Hepatocyte (in vitro differentiated cells): Measurements from ENCODE around the gene SEZ6. TPM values are rescaled to one million over a fixed set of nuclear protein-coding genes. Genes with fewer than 3 reads are reported as not detected.

Experiments used
- DNase-seq: peaks from one replicate; pipeline ENCODE4 v3.0.0-alpha.2; 2016; ENCODE audit warnings: low spot score
- H2AFZ ChIP-seq: fragments of 200-600 bp; sonication (generic); 2 replicates; pipeline ENCODE4 v1.6.0; 2016; ENCODE audit warnings: antibody characterized with exemption, mild to moderate bottlenecking
- H3K27ac ChIP-seq: fragments of 200-600 bp; sonication (generic); 2 replicates; pipeline ENCODE4 v1.5.1; 2016; ENCODE audit warnings: mild to moderate bottlenecking
- H3K27me3 ChIP-seq: fragments of 200-600 bp; sonication (generic); 2 replicates; pipeline ENCODE4 v1.6.1; 2016
- H3K36me3 ChIP-seq: fragments of 200-600 bp; sonication (generic); replicated peaks from 2 replicates; pipeline ENCODE4 v1.5.1; 2016; ENCODE audit warnings: low read depth; ENCODE audit not compliant: insufficient read depth
- H3K4me1 ChIP-seq: fragments of 200-600 bp; sonication (generic); 2 replicates; pipeline ENCODE4 v1.5.1; 2016; ENCODE audit warnings: mild to moderate bottlenecking, moderate library complexity; ENCODE audit not compliant: insufficient read depth
- H3K4me2 ChIP-seq: fragments of 200-600 bp; sonication (generic); 2 replicates; pipeline ENCODE4 v1.6.0; 2016
- H3K4me3 ChIP-seq: fragments of 200-600 bp; sonication (generic); 2 replicates; pipeline ENCODE4 v1.5.1; 2016; ENCODE audit warnings: mild to moderate bottlenecking
- H3K79me2 ChIP-seq: fragments of 200-600 bp; sonication (generic); 2 replicates; pipeline ENCODE4 v1.6.0; 2017; ENCODE audit warnings: mild to moderate bottlenecking
- H3K9me2 ChIP-seq: fragments of 200-600 bp; sonication (generic); replicated peaks from 2 replicates; pipeline ENCODE4 v1.6.0; 2017; ENCODE audit warnings: mild to moderate bottlenecking; ENCODE audit not compliant: insufficient read depth
- H3K9me3 ChIP-seq: fragments of 200-600 bp; sonication (generic); 2 replicates; pipeline ENCODE4 v1.5.1; 2016; ENCODE audit warnings: low read depth, mild to moderate bottlenecking
- H4K20me1 ChIP-seq: fragments of 200-600 bp; sonication (generic); 2 replicates; pipeline ENCODE4 v1.6.0; 2016; ENCODE audit warnings: mild to moderate bottlenecking; ENCODE audit not compliant: insufficient read depth, poor library complexity, severe bottlenecking
- CTCF ChIP-seq: fragments of 200-600 bp; sonication (generic); IDR thresholded peaks from 2 replicates; pipeline ENCODE4 v1.5.1; 2016; ENCODE audit warnings: antibody characterized with exemption, mild to moderate bottlenecking; ENCODE audit not compliant: poor library complexity
- EZH2 ChIP-seq: fragments of 200-600 bp; sonication (generic); IDR thresholded peaks from 2 replicates; pipeline ENCODE4 v1.6.1; 2016; ENCODE audit warnings: antibody characterized with exemption, mild to moderate bottlenecking, borderline replicate concordance
- EZH2phosphoT487 ChIP-seq: fragments of 200-600 bp; sonication (generic); IDR thresholded peaks from one replicate; pipeline ENCODE4 v1.6.1; 2018; ENCODE audit warnings: antibody characterized with exemption, mild to moderate bottlenecking, low read depth, moderate library complexity; ENCODE audit not compliant: unreplicated experiment, severe bottlenecking
- WGBS: methylation state at CpG from one replicate; pipeline ENCODE4 v1.1.6; 2016; ENCODE audit warnings: low lambda C conversion rate; ENCODE audit errors: missing lambda C conversion rate; 5-methylcytosine and 5-hydroxymethylcytosine counted together
- polyA plus RNA-seq: library from polyadenylated mRNA; unstranded; fragments of >200 nt; fragmentation: Nextera tagmentation; extraction: Ambion mirVana; gene quantifications from 2 replicates; pipeline ENCODE4 v1.2.1, GENCODE V29; 2016
- total RNA-seq: library from RNA; depleted of rRNA; stranded (reverse); fragments of >200 nt; gene quantifications from 2 replicates; pipeline ENCODE4 v1.2.3, GENCODE V29; 2014

The SEZ6 gene
- total and polyA plus RNA-seq, 2 experiments from 2014 or later, result 0.81 to 1.2 TPM

GRCh38 chr17:29008591-29008990, 2.8 kb upstream of the SEZ6 start:
- H3K27ac ChIP-seq, result no peak overlapping the region
- 57% methylated on average over 3 of the region's 3 CpGs for WGBS
- DNase-seq, result no peak
- H3K4me1 ChIP-seq, result no peaks in the 10 kb centered on the region
- no peaks in the 10 kb centered on the region for H3K79me2 ChIP-seq
- H3K27me3 ChIP-seq, result peaks cover 59% of the 10 kb centered on the region
- H4K20me1 ChIP-seq, result no peaks in the 10 kb centered on the region
- no peak overlapping the region for H3K4me2 ChIP-seq
- H3K9me2 ChIP-seq, result no peaks in the 10 kb centered on the region
- TF ChIP-seq CTCF, result no peak
- TF ChIP-seq EZH2phosphoT487, result no peak
- TF ChIP-seq EZH2, result no peak
- H2AFZ ChIP-seq, result no peak overlapping the region
- H3K9me3 ChIP-seq, result no peaks in the 10 kb centered on the region
- H3K4me3 ChIP-seq, result no peak overlapping the region
- H3K36me3 ChIP-seq, result no peaks in the 10 kb centered on the region

GRCh38 chr17:29007860-29008455, 2.1 kb upstream of the SEZ6 start:
- H2AFZ ChIP-seq, result no peak overlapping the region
- no peak overlapping the region for H3K4me3 ChIP-seq
- no peaks in the 10 kb centered on the region for H4K20me1 ChIP-seq
- H3K79me2 ChIP-seq, result no peaks in the 10 kb centered on the region
- H3K27ac ChIP-seq, result no peak overlapping the region
- TF ChIP-seq EZH2phosphoT487 (no peak), CTCF (no peak), EZH2 (no peak)
- no peaks in the 10 kb centered on the region for H3K9me3 ChIP-seq
- no peaks in the 10 kb centered on the region for H3K36me3 ChIP-seq
- WGBS, result 80% methylated on average over 2 of the region's 2 CpGs
- no peaks in the 10 kb centered on the region for H3K4me1 ChIP-seq
- H3K9me2 ChIP-seq, result no peaks in the 10 kb centered on the region
- H3K27me3 ChIP-seq, result peaks cover 66% of the 10 kb centered on the region
- DNase-seq, result peak; percentile 26
- no peak overlapping the region for H3K4me2 ChIP-seq

- 27% methylated on average over 2 of the region's 2 CpGs for WGBS
- no peaks in the 10 kb centered on the region for H3K36me3 ChIP-seq
- H3K4me1 ChIP-seq, result no peaks in the 10 kb centered on the region
- peaks cover 71% of the 10 kb centered on the region for H3K27me3 ChIP-seq
- no peak overlapping the region for H3K27ac ChIP-seq
- H3K9me3 ChIP-seq, result no peaks in the 10 kb centered on the region
- H3K4me3 ChIP-seq, result no peak overlapping the region
- no peaks in the 10 kb centered on the region for H3K79me2 ChIP-seq
- no peak overlapping the region for H3K4me2 ChIP-seq
- H3K9me2 ChIP-seq, result no peaks in the 10 kb centered on the region
- TF ChIP-seq CTCF, result no peak
- no peak for TF ChIP-seq EZH2
- TF ChIP-seq EZH2phosphoT487, result no peak
- H2AFZ ChIP-seq, result no peak overlapping the region
- no peak for DNase-seq
- H4K20me1 ChIP-seq, result no peaks in the 10 kb centered on the region
These were observed 1.6 kb upstream of the SEZ6 start for GRCh38 chr17:29007456-29007855.
